GDM1 (cell line): ENCODE data around the gene RBM44.
A peak's percentile ranks its signal among the peaks of the same experiment; 100 is the strongest.

ENCODE experiments used
- DNase-seq: peaks from one replicate; lab custom pipeline; 2025; lab: John Stamatoyannopoulos, UW

Gene RBM44

DNA sequence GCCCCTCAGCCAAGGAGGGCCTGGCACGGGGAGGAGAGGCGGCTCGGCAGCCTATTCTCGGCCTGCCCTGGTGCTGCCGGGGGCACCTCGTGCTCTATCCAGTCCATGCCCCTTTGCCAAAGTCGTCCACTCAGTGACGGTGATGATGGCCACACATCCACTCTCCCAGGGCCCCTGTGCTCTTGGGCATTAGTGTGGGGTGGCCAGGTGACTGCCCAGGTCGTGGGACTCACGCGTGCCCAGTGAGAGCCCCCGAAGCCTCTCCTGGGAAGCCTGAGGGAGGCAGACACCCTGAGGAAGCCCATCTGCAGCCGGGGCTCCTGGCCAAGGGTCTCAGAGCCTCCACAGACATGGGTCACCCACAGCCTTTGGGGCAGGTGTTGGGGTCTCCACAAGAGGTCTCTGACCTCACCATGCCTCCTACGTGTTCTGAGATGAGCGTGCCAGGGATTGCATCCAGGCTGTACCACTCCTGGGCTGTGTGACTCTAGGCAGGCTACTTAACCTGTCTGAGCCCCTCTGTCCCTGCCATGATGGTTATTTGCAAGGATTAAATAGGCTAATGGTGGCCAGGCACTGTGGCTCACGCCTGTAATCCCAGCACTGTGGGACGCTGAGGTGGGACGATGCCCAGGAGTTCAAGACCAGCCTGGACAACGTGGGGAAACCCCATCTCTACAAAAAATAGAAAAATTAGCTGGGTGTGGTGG lies 73.8 kb downstream of the RBM44 start:
- no peak for DNase-seq

DNA sequence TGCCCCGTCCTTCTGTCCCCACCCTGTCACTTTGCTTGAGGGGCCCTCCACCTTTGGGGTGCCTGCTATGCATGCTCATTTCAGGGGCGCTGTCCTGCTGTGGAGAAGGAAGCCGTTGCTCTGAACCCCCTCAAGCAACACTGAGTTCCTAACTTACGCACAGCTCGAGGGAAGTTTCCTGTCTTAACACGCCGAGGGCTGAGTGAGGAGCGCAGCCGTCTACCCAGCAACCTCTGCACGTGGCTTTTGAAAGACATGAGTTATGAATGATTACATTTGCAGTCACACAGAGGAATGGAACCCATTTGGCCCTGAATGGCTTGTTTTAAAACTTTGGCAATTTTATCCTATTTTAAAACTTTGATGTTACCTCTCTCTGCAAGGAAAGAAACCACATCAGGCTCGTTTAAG lies 74.8 kb downstream of the RBM44 start:
- peak; percentile 6 for DNase-seq

DNA sequence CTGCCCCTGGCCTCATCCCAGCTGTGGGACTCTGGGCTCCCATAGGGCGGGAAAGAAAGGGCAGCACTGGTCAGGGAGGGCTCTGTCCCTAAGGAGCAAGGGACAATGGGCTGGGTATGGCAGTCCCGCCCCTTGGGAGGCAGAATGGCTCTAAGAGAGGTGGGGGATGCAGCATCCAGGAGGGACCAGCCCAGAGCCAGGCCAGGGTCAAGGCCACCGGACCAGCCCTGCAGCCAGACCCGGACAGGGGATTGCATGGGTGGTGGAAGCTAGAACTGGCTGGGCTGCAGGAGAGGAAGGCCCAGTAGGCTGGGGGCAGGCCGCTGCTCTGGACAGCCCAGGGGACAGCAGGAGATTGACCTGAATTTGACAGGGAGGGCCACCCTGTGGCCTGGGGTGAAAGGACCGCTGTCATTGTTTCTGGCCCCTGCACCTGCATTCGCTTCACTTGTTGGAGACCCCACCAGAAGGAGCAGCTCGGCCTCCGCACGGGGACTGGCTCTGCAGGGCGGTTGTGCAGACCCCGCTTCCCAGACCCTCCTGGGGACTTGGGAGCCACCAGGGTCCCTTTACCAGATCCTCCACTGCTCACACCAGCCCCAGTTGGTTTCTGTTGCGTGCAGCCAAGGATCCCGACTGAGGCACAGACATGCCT lies 75.4 kb downstream of the RBM44 start:
- DNase-seq = no peak

DNA sequence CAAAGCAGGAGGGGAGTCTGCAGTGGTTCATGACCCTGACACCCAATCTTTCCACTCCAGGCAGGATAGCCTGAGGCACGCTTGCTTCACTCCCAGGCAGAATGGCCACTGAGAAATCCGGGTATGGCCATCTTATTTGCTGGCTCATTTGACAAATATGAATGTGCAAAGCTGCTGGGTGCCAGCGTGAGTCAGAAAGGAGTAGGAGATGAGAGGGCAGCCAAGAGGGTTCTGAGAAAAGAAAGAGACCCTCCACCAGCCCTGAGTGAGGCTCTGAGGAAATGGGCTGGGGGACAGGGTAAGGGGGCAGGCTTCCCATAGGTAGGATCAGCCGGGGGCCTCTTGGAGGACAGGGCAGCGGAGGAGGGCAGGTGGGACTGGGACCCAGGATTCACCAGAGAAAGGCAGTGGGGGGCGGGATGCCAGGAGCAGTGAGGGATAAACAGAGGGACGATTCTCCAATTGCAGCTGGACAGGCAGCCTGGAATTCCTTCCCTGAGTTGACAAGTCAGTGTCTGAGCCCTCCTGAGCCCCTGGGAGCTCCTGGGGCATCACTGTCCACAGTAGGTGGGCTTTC lies 76.1 kb downstream of the RBM44 start:
- no peak for DNase-seq

DNA sequence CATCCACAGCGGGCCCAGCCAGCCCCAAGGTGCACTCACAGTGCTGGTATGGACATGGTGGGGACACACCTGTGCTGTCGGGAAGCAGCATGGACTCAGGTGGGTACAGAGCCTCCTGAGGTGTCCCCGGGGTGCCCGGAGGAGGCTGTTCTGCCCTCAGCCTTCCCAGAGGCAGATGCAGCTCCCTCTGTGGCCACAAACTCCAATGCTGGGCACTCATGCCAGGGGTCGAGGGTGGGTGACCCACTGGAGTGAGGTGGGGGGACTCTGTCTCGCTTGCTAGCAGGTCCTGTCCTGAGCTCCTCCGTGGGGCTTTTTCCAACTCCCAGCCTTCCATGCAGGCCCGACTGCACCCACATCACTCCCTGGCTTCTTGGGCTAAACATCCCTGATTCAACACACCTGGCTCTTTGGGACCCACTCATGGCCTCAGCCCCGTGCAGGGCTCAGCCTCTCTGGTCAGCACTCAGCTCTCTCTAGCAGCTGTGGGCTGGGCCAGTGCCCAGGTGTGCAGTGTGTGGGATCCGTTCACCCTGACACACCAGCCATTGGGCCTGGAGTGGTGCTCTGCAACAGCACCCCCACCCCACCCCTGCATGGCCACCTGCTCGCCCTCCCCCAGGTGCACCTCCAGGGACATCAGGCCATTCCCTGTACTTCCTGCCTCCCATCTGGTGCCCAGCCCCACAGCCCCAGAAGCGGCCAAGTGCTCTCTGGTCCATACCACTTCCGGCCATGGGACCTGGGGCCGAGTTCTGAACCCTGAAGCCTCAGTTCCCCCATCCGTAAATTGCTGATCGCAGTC lies 76.9 kb downstream of the RBM44 start:
- DNase-seq = no peak

DNA sequence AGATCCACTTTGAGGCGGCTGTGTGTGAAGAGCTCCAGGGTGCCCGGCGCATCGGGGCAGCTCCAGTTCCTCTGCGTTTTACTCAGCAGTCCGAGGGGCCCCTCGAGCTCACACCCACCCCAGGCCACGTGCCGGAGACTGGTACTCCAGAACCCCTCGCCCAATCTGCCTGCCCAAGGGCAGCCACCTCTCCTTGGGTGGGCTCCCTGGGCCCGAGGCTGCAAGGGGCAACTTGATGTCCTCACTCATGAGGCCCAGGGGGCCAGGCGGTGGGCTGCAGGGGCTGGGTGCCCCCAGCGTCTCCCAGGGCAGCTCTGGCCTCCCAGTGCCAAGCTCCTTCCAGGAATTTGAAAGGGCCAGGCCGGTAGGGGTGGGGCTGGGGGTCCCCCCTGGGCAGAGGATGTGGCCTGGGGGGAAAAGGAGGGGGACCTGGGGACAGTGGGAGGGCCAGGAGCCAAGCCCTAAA lies 77.5 kb downstream of the RBM44 start:
- no peak for DNase-seq

DNA sequence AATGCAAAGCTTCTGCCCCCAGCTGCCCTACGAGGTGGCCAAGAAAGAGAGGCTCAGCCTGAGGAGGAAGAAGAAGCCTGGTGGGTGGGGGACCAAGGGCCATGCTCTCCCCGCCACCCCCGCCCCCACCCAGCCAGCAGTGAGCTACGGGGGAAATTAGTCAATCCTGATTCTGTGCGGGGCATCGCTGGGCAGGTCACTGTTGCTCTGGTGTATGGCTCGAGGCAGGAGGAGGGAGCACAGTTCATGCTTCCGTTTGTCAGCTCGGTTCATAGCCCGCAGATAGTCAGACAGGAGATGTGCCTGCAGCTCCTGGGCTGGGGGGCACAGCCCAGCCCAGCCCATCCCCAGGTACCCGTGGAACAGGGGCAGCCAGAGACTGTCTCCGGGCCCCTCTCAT lies 78.0 kb downstream of the RBM44 start:
- DNase-seq = no peak

DNA sequence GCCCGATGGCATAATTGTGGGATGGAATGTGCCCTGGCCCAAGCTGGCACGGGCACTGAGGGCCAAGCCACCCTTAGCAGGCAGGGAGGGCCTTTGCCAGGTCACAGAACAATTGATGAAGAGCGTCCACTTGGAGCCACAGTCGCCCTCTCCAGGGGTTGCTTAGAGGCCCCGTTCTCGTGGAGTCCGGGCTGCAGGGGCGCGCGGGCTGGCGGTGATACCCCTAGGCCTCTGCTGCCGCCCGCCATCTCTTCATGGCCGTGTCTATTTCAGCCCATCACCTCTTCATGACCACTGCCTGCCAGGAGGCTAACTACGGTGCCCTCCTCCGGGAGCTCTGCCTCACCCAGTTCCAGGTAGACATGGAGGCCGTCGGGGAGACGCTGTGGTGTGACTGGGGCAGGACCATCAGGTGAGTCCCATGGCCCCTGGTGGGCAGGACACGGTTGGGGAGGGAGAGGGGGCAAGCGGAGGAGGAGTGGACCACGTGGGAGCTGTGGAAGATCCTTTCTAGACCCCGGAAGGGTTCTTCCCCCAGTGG lies 78.4 kb downstream of the RBM44 start:
- DNase-seq = no peak

DNA sequence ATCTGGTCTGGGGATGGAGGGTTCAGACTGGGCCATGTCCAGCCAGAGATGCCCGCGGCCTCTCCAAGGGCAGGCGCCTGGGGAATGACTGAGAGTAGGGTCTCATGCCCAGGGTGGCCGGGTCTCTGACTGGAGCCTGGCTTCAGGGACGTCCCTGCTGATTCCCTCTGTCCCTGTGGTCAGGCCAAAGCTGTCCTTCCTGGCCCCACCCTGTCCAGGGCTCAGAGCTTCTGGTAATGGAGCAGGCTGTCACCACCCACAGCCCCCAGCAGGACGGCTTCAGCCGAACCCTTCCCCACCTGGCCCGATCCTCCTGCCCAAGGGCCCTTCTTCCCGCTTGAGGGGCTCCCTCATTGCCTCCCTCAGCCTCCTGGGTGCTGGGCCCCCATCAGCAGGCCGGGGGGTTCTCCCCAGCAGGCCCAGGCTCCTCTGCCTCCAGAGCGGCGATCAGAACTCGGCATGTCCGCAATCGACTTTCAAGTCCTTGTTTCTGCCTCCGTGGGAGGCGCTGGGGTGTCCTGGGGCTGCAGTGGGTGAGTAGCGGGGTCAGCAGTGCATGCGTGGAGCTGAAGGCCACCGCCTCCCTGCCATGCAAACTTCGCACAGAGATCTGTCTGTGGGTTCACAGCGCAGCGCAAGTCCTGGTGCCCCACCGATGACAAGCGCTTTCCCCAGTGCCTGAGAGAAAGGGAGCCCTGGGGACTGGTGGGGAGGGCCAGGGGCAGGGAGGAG lies 79.2 kb downstream of the RBM44 start:
- DNase-seq = no peak

DNA sequence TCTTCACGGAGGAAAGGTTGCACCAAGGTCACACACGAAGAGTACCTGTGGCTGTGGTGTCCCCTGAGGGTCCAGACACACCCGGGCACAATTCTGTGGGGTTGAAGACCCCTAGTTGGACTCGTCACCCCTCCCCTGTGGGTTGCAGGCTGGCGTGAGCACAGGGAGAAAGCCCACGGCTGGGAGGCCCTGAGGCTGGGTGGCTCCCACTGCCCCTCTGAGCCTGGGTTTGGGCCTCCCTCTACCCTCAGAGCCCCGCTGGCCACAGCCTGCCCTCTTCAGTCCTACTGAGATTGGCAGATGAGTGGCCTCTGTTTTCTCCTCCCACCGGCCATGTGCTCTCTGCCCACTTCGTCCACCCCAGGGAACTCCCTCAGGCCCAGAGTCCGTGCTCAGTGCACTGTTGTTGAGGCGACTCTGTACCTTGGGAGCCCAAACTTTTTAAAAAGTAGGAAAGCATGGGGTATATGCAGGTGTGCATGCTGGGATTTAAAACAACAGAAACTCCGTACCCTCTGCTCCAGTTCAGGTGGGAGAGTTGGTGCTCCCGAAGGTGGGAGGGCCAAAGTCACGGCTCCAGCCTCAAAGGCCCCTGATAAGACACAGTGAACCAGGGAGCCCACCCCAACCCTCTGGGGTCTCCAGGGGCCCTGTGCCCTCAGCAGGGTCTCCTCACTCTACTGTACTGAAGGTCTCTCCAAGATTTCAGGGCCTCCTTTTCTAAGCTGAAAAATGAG lies 79.9 kb downstream of the RBM44 start:
- DNase-seq = no peak

DNA sequence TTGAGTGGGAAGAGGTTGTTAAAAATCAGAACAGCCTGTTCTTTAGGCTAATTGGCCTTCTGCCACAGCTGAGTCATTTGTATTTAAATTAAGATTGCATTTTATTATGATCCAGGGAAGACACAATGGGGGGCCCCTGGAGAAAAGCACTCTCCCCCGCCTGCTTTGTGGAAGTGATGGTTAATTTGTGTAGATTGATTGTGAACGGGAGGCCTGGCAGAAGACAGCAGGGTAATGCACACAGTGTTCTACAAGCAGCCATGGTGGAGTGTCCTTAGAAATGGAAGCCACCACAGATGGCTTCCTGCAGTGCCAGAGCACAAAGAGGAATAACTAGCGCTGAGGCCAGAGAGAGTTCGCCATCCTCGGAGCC lies 80.5 kb downstream of the RBM44 start:
- DNase-seq = no peak

DNA sequence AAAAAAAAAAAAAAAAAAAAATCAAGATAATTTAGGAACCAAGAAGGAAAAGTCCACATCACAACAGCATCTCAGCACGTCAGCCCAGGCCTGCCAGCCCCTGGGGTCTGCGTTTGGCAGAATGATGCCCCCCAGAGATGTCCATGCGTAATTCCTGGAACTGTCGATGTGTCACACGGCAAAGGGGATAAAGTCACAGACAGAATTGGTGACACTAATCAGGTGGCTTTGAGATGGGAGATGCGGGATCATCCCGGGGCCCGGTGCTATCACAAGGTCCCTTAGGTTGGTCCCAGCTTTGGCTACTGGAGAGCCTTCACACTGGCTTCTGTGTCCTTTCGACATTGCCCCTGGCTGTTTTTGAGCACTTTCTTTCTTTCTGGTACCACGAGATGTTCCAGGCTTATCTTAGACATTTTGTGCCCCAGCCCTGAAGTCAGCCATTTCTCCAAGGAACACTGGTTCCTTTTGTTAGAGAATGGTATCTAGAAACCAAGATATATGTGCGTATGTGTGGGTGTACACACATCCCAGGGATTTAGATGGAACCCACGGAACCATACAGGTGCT lies 81.5 kb downstream of the RBM44 start:
- DNase-seq = no peak

DNA sequence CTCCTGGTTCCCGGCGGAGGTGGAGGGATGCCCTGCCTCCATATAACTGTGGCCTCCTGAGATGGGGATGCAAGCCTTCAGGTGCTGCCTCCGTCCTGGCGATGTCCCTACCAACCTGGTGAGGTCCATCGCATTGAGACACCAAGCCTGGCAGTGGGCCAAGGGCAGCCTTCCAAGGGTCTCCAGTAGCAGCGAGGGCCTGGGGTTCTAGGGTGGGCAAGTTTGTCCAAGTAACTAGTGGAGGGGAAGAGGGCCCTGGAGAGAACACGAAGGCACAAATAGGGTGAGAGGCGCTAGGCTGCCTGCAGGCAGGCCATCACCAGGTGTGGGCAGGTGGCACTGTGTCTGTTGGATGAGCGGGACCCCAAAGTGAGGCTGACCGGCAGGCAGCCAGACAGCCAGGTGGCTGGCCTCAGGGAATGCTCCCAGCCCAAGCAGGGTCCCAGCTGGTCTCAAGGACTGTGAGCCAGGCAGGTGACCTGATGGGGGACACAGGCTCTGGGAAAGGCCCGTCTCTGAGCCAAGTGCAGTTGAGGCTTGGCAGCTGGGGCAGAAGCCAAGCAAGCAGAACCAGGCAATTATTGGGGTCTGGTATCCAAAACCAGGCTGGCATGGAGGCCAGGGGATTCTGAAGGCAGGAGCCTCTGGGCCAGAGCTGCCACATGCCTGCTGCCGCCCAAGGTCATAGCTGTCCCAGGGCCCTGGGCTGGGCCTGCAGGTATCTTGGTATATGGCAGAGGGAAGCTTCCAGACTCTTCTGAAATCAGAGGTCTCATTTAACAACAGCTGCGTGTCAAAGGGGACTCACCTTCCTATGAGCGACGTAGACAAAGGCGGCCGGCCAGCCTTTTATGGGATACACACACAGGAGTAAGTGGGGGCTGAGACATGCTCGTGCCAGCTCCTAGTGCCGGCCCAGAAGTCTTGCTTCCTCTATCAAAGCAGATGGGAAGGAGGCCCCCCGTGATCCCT lies 84.2 kb downstream of the RBM44 start:
- no peak for DNase-seq

DNA sequence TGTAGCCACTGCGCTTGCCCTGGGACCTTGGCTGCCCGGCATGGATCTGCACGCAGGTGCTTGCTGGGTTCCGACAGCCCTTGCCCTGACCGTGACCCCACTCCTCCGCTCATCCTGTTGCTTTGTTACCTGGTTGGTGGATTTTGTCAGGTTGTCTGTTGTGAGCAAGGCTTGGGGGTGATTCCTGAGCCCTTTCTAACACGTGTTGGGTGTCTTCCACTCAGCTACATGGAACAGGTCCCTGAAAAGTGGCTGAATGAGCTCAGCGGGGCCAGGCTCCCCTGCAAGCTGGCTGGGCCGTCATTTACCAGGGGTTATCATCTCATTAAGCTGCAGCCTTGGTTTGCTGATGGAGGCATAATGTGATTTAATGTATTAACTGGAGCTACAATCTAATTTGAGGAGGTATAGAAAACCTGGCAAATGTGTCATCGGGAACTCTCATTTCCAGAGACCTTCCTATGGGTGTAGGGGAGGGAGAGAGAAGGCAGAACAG lies 85.4 kb downstream of the RBM44 start:
- DNase-seq = no peak

DNA sequence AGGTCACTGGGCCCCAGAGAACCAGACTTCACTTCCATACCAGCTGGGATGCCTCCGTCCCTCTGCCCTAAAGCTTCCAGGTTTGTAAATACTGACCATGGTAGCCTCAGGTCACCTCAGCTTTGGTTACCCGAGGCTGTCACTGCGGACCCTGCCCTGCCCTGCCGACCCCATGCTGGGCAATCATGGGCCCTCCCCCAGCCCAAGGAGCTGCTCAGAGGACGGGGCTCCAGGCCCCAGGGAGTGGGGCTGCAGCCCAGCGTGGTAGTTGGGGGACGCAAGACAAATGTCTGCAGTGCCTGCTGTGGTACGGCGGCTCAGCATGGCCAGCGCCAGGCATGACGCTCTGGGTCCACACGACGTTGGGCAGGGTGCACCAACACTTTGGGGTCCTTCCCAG lies 86.1 kb downstream of the RBM44 start:
- DNase-seq = no peak

DNA sequence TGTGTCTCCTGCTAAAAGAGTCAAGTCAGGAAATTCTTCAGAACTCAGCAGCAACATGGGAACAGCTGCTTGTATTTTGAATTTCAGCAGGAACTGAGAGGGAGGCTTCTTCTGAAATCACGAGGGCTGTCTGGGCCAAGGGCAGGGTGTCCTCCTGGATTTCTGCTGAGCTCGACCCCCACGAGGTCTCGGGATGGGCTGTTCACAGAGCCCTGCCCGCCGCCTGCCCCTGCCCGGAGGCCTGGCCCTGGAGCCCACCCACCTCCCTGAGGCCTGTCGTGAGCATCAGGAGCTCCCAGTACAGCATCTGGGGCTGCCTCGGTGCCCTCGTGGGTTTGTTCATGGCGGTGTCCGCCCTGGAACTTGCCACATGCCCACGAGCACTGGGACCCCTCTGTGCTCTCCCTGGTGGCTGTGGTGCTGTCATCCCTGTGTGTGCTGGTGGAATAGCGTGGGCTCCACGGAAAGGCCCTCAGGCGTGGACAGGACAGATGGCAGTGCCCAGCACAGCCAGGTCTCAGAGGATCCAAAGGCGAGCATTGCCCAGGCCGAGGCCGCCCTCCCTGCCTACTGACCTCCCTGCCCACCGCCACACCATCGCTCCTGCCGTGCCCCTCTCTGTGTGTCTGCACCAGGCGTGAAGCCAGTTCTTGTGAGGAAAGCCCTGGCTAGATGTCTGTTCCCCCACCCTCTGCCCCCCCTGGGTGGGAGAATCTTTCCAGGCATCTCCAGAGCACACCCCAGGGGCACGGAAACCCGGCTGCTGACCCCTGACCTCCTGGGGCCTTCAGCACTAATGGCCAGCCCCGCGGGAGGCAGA lies 86.7 kb downstream of the RBM44 start:
- DNase-seq = no peak

DNA sequence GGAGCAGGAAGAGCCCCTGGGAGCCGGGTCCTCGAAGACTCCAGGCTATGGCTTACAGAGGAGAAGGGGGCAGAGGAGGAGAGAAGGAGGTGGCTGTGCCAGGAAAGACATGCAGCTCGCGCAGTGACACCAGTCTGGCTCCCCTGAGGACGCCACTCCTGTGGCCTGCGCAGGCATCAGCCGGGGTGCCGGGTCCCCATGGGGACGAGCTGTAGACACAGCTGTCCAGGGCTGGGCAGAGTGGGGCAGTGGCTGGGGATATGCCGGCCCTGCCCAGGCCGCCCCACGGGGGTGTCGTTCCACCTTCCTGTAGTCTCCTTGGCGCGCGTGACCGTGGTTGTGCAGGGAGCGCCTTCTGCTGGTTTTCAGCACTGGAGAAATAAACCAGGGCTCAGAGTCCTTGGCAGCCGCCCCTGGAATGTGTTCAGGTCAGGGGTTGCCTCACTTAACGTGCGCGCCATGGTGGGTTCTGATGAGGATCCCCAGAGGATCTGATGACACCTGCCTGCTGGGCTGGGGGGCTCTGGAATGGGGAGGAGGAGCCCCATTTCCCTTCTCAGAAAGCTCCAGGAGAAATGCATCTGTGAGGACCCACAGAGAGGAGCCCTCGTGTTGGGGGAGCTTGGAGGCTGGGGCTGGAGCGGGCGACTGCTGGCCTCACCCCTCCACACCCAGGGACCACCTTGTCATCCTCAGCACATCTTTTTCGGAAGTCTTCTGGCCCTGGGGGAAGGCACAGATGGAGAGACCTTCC lies 87.5 kb downstream of the RBM44 start:
- no peak for DNase-seq
